H1 (cell line): Measurements from ENCODE around the gene MRS2. TPM values are rescaled to one million over a fixed set of nuclear protein-coding genes. Genes with fewer than 3 reads are reported as not detected.

Experiments used
- CTCF ChIA-PET: fragments of 300-600 bp; sonication (Branson Sonifier 250); formaldehyde crosslinking; loops from one replicate; lab custom pipeline; 2021; ENCODE audit not compliant: partially characterized antibody; lab: Charles Lee
- POLR2A ChIA-PET: fragments of 300-600 bp; sonication (Branson Sonifier 250); formaldehyde crosslinking; loops from one replicate; lab custom pipeline; 2021; ENCODE audit warnings: inconsistent platforms; ENCODE audit not compliant: partially characterized antibody; lab: Charles Lee
- DNase-seq, 2 experiments: peaks; one replicate each; pipeline versions ENCODE4 v3.0.0 to v3.0.0-alpha.2; 2010 to 2022; ENCODE audit warnings: low spot score in 2 of 2, low read depth in 1 of 2, mixed read lengths in 1 of 2
- FAIRE-seq: peaks from 2 replicates; lab custom pipeline; 2011; peaks lifted over from hg19 to GRCh38; lab: Jason Lieb, UNC
- H2AFZ ChIP-seq: 2 replicates; pipeline ENCODE4 v1.8.1; 2012; ENCODE audit warnings: low read length, inconsistent platforms
- H2AK5ac ChIP-seq: 2 replicates; pipeline ENCODE4 v1.6.1; 2013; ENCODE audit warnings: low read depth, low read length
- H2BK120ac ChIP-seq: replicated peaks from 2 replicates; pipeline ENCODE3; 2013; ENCODE audit warnings: low read depth, low read length, inconsistent platforms
- H2BK12ac ChIP-seq: 2 replicates; pipeline ENCODE4 v1.6.1; 2013; ENCODE audit warnings: low read depth, low read length
- H2BK15ac ChIP-seq: 2 replicates; pipeline ENCODE4 v1.6.1; 2013; ENCODE audit warnings: low read length
- H2BK20ac ChIP-seq: 2 replicates; pipeline ENCODE4 v1.6.1; 2013; ENCODE audit warnings: low read length
- H2BK5ac ChIP-seq: 2 replicates; pipeline ENCODE4 v1.6.1; 2013; ENCODE audit warnings: low read depth, low read length
- H3K14ac ChIP-seq: 2 replicates; pipeline ENCODE4 v1.6.1; 2013; ENCODE audit warnings: inconsistent platforms; ENCODE audit not compliant: insufficient read length
- H3K18ac ChIP-seq: 2 replicates; pipeline ENCODE4 v1.6.1; 2013; ENCODE audit warnings: low read length; ENCODE audit errors: extremely low read depth
- H3K23ac ChIP-seq: 2 replicates; pipeline ENCODE4 v1.6.1; 2013; ENCODE audit warnings: inconsistent platforms; ENCODE audit not compliant: insufficient read length
- H3K23me2 ChIP-seq: 2 replicates; pipeline ENCODE4 v1.6.1; 2013; ENCODE audit warnings: low read depth, low read length
- H3K27ac ChIP-seq: 2 replicates; pipeline ENCODE4 v1.6.1; 2011; ENCODE audit warnings: low read depth, low read length, inconsistent platforms
- H3K27me3 ChIP-seq, 4 experiments: replicated peaks in 1 of 4; 1 replicate in 1 of 4; 2 replicates in 3 of 4; pipeline versions ENCODE4 v1.6.1 to v1.8.1; 2011 to 2013; ENCODE audit warnings: low read length in 3 of 4, mild to moderate bottlenecking in 3 of 4, inconsistent platforms in 2 of 4, mixed read lengths in 2 of 4, moderate library complexity in 1 of 4; ENCODE audit not compliant: control insufficient read depth in 3 of 4, insufficient read depth in 3 of 4; ENCODE audit errors: extremely low read depth in 1 of 4
- H3K36me3 ChIP-seq, 4 experiments: 2 replicates each; pipeline versions ENCODE4 v1.6.1 to v1.8.1; 2011 to 2013; ENCODE audit warnings: mild to moderate bottlenecking in 4 of 4, low read length in 3 of 4, moderate library complexity in 2 of 4, control low read depth in 1 of 4, inconsistent platforms in 1 of 4; ENCODE audit not compliant: insufficient read depth in 4 of 4, control insufficient read depth in 2 of 4
- H3K4ac ChIP-seq: replicated peaks from 2 replicates; pipeline ENCODE3; 2013; ENCODE audit warnings: low read length, low read depth, mixed read lengths, inconsistent platforms; ENCODE audit not compliant: insufficient read length
- H3K4me1 ChIP-seq, 4 experiments: replicated peaks in 1 of 4; 1 replicate in 1 of 4; 2 replicates in 3 of 4; pipeline versions ENCODE4 v1.6.1 to v1.8.1; 2011 to 2013; ENCODE audit warnings: low read length in 3 of 4, inconsistent platforms in 2 of 4, mixed read lengths in 1 of 4; ENCODE audit not compliant: insufficient read depth in 4 of 4, control insufficient read depth in 3 of 4
- H3K4me2 ChIP-seq, 2 experiments: 2 replicates each; pipeline versions ENCODE4 v1.6.1 to v1.8.1; 2011 to 2013; ENCODE audit warnings: low read depth in 2 of 2, low read length in 2 of 2, control low read depth in 1 of 2, inconsistent platforms in 1 of 2, mild to moderate bottlenecking in 1 of 2; ENCODE audit not compliant: insufficient read depth in 1 of 2
- H3K4me3 ChIP-seq, 4 experiments: fragments of 200-600, 300-600 bp in 1 of 4; sonication (generic), shearing (Covaris generic), sonication (Bioruptor Twin) in 1 of 4; 2 replicates each; pipeline versions ENCODE4 v1.5.1 to v1.8.1; 2011 to 2016; ENCODE audit warnings: low read length in 4 of 4, low read depth in 3 of 4, control low read depth in 2 of 4, inconsistent platforms in 2 of 4, mild to moderate bottlenecking in 2 of 4, mixed read lengths in 1 of 4, moderate library complexity in 1 of 4; ENCODE audit not compliant: insufficient read depth in 2 of 4; ENCODE audit errors: extremely low read depth in 1 of 4
- H3K56ac ChIP-seq: replicated peaks from 2 replicates; pipeline ENCODE3; 2013; ENCODE audit warnings: low read depth, mild to moderate bottlenecking, mixed read lengths, low read length, inconsistent platforms; ENCODE audit not compliant: insufficient read length
- H3K79me1 ChIP-seq: 2 replicates; pipeline ENCODE4 v1.6.1; 2013; ENCODE audit warnings: low read depth, low read length, control low read depth
- H3K79me2 ChIP-seq, 2 experiments: 2 replicates each; pipeline versions ENCODE4 v1.6.1 to v1.8.1; 2012 to 2013; ENCODE audit warnings: low read length in 2 of 2, mild to moderate bottlenecking in 2 of 2, inconsistent platforms in 1 of 2; ENCODE audit not compliant: insufficient read depth in 2 of 2, control insufficient read depth in 1 of 2
- H3K9ac ChIP-seq, 4 experiments: replicated peaks in 1 of 4; 1 replicate in 1 of 4; 2 replicates in 3 of 4; pipeline versions ENCODE4 v1.6.1 to v1.8.1; 2011 to 2013; ENCODE audit warnings: low read depth in 3 of 4, low read length in 3 of 4, control low read depth in 2 of 4, mild to moderate bottlenecking in 2 of 4, moderate library complexity in 2 of 4, inconsistent platforms in 1 of 4; ENCODE audit errors: extremely low read depth in 1 of 4
- H3K9me3 ChIP-seq, 2 experiments: 2 replicates each; pipeline versions ENCODE4 v1.6.1 to v1.8.1; 2012 to 2013; ENCODE audit warnings: mild to moderate bottlenecking in 2 of 2, moderate library complexity in 2 of 2, control low read depth in 1 of 2, inconsistent platforms in 1 of 2, low read depth in 1 of 2, low read length in 1 of 2, mixed read lengths in 1 of 2; ENCODE audit not compliant: insufficient read depth in 2 of 2
- H4K20me1 ChIP-seq, 2 experiments: replicated peaks in 1 of 2; 2 replicates each; pipeline versions ENCODE3 to v1.8.1; 2011 to 2013; ENCODE audit warnings: inconsistent platforms in 2 of 2, low read length in 2 of 2, mild to moderate bottlenecking in 1 of 2; ENCODE audit not compliant: insufficient read depth in 2 of 2, control insufficient read depth in 1 of 2
- H4K5ac ChIP-seq: 2 replicates; pipeline ENCODE4 v1.6.1; 2013; ENCODE audit warnings: low read length, low read depth, mixed read lengths, inconsistent platforms; ENCODE audit not compliant: insufficient read length
- H4K8ac ChIP-seq: 2 replicates; pipeline ENCODE4 v1.8.0; 2013; ENCODE audit warnings: mild to moderate bottlenecking, moderate library complexity, low read length, inconsistent platforms; ENCODE audit not compliant: insufficient read depth; ENCODE audit errors: extremely low read depth
- H4K91ac ChIP-seq: replicated peaks from 2 replicates; pipeline ENCODE3; 2013; ENCODE audit warnings: low read length, mixed read lengths, inconsistent platforms; ENCODE audit not compliant: insufficient read length
- CTCF ChIP-seq, 3 experiments: IDR thresholded peaks; 1 replicate in 2 of 3; 2 replicates in 1 of 3; pipeline versions ENCODE4 v1.5.1 to v1.6.1; 2011; ENCODE audit warnings: low read length in 3 of 3, mild to moderate bottlenecking in 3 of 3, inconsistent platforms in 2 of 3, low read depth in 1 of 3, moderate library complexity in 1 of 3; ENCODE audit not compliant: insufficient read depth in 1 of 3; ENCODE audit errors: control extremely low read depth in 1 of 3
- HDAC2 ChIP-seq, 2 experiments: fragments of 300-600 bp in 1 of 2; sonication (generic) in 1 of 2; IDR thresholded peaks; 2 replicates each; pipeline ENCODE4 v1.6.1; 2011 to 2012; ENCODE audit warnings: low read depth in 2 of 2, low read length in 2 of 2, mild to moderate bottlenecking in 2 of 2, moderate library complexity in 2 of 2, borderline replicate concordance in 1 of 2, inconsistent platforms in 1 of 2
- MAFK ChIP-seq: IDR thresholded peaks from 2 replicates; pipeline ENCODE4 v1.6.1; 2012; ENCODE audit warnings: low read depth, mild to moderate bottlenecking, improper control_type of control experiment, low read length
- TAF1 ChIP-seq: IDR thresholded peaks from 2 replicates; pipeline ENCODE4 v1.6.1; 2011; ENCODE audit warnings: mild to moderate bottlenecking, low read depth, low read length
- WGBS, 2 experiments: shearing (Covaris generic) in 1 of 2; methylation state at CpG; one replicate each; pipeline versions ENCODE4 v1.1.6 to v1.1.7; 2013 to 2015; ENCODE audit warnings: low lambda C conversion rate in 2 of 2, mixed read lengths in 2 of 2, inconsistent platforms in 1 of 2, low coverage in 1 of 2, missing lambda C conversion rate in 1 of 2; ENCODE audit not compliant: insufficient replicate concordance in 2 of 2, insufficient coverage in 1 of 2, insufficient read length in 1 of 2; ENCODE audit errors: extremely low coverage in 1 of 2, missing lambda C conversion rate in 1 of 2; 5-methylcytosine and 5-hydroxymethylcytosine counted together
- polyA plus RNA-seq, 7 experiments: library from polyadenylated mRNA; depleted of rRNA in 3 of 7; stranded (reverse) in 5 of 7; unstranded in 2 of 7; fragments of >200 nt in 5 of 7; fragments of 200-250 nt in 2 of 7; gene quantifications; 1 replicate in 5 of 7; 2 replicates in 1 of 7; 4 replicates in 1 of 7; pipeline versions ENCODE4 v1.2.1 to v1.2.3, GENCODE V29; 2011 to 2013; ENCODE audit warnings: missing spikeins in 2 of 7, mixed read lengths in 2 of 7
- total RNA-seq: library from RNA; stranded (reverse); fragmentation: NEBNext Ultra II Directional; extraction: Animal tissue kit (Norgen Biotek cat#: 25700); gene quantifications from 2 replicates; pipeline ENCODE4 v1.2.1, GENCODE V29; 2021
- TF ChIP-seq, protein P1 (sequence below): IDR thresholded peaks from 2 replicates; pipeline ENCODE4 v1.6.1; 2012; ENCODE audit warnings: inconsistent platforms

MRS2 gene
- total and polyA plus RNA-seq, 2 of the 8 experiments (the other 6 are each of a cell fraction or from before 2014, with no cell fraction given), result 51.2 to 67.5 TPM

GRCh38 chr6:24394061-24394779, 8.5 kb upstream of the MRS2 start:
- 100% methylated on average over 2 of the region's 2 CpGs; no CpG with 5 or more reads in 1 of the 2 experiments for WGBS, 2 experiments
- no peak for DNase-seq
- no peaks in the 10 kb centered on the region for H4K20me1 ChIP-seq
- ChIA-PET CTCF (no interaction called here), POLR2A (interaction anchor here (0.9 kb wide), 1 partner anchor 14 kb away, joined by 3 read pairs; no protein-coding TSS in a partner anchor)
- H3K4me3 ChIP-seq, result no peak overlapping the region
- H3K4me1 ChIP-seq, result peaks cover 0 to under 1% (median under 1%) of the 10 kb centered on the region in 4 experiments; a peak in 1 of 7 replicates
- no peak overlapping the region for H3K4me2 ChIP-seq
- peaks cover 0 to 2% (median 0%) of the 10 kb centered on the region in 4 experiments; a peak in 1 of 8 replicates for H3K36me3 ChIP-seq
- peaks cover 14% of the 10 kb centered on the region in 2 experiments for H3K9me3 ChIP-seq
- H2BK12ac ChIP-seq, result no peak overlapping the region
- no peak overlapping the region for H2BK5ac ChIP-seq
- H2BK15ac ChIP-seq, result no peak overlapping the region
- no peak overlapping the region for H4K8ac ChIP-seq
- no peak overlapping the region for H3K14ac ChIP-seq
- no peak overlapping the region for H3K9ac ChIP-seq
- no peak overlapping the region for H3K27ac ChIP-seq
- no peak overlapping the region for H2BK20ac ChIP-seq
- FAIRE-seq, result no peak
- H3K4ac ChIP-seq, result no peak overlapping the region
- H3K79me2 ChIP-seq, result no peaks in the 10 kb centered on the region
- no peaks in the 10 kb centered on the region for H3K79me1 ChIP-seq
- no peak overlapping the region for H4K5ac ChIP-seq
- no peak overlapping the region for H2AK5ac ChIP-seq
- no peak overlapping the region for H3K23ac ChIP-seq
- H2BK120ac ChIP-seq, result no peak overlapping the region
- no peaks in the 10 kb centered on the region for H3K27me3 ChIP-seq
- H3K56ac ChIP-seq, result no peak overlapping the region
- H2AFZ ChIP-seq, result no peak overlapping the region
- H3K23me2 ChIP-seq, result no peaks in the 10 kb centered on the region
- no peak overlapping the region for H4K91ac ChIP-seq
- no peak overlapping the region for H3K18ac ChIP-seq
- TF ChIP-seq TAF1 (no peak), MAFK (no peak), HDAC2 (IDR thresholded peaks at IDR 0.05; ENCODE audit: borderline replicate concordance in 1 of 2, low read depth in 2 of 2, low read length in 2 of 2) (no peak), CTCF (IDR thresholded peaks at IDR 0.05; ENCODE audit: control extremely low read depth in 1 of 3, insufficient read depth in 1 of 3, low read depth in 1 of 3, low read length in 3 of 3) (no peak)
- TF ChIP-seq, protein P1, sequence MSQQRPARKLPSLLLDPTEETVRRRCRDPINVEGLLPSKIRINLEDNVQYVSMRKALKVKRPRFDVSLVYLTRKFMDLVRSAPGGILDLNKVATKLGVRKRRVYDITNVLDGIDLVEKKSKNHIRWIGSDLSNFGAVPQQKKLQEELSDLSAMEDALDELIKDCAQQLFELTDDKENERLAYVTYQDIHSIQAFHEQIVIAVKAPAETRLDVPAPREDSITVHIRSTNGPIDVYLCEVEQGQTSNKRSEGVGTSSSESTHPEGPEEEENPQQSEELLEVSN, result no peak
